H9 (cell line): ENCODE data around the gene SMIM1. TPM values are rescaled to one million over a fixed set of nuclear protein-coding genes. Genes with fewer than 3 reads are reported as not detected.

Experiments
- DNase-seq: peaks from one replicate; pipeline ENCODE4 v3.0.0-alpha.2; 2017
- H2AFZ ChIP-seq: one replicate; pipeline ENCODE4 v1.6.1; 2013; ENCODE audit warnings: mild to moderate bottlenecking, low read length, control low read depth, moderate library complexity
- H2AK5ac ChIP-seq: 2 replicates; pipeline ENCODE4 v1.6.1; 2013; ENCODE audit warnings: low read length, control low read depth, mixed read lengths; ENCODE audit not compliant: insufficient read length
- H2BK120ac ChIP-seq: one replicate; pipeline ENCODE4 v1.6.1; 2013; ENCODE audit warnings: low read depth, mild to moderate bottlenecking, low read length, control low read depth, inconsistent platforms; ENCODE audit not compliant: poor library complexity, severe bottlenecking
- H2BK12ac ChIP-seq: 2 replicates; pipeline ENCODE4 v1.6.1; 2013; ENCODE audit warnings: low read length, control low read depth, mixed read lengths, low read depth; ENCODE audit not compliant: insufficient read length
- H2BK15ac ChIP-seq: 2 replicates; pipeline ENCODE4 v1.6.1; 2013; ENCODE audit warnings: low read depth, low read length, control low read depth
- H2BK20ac ChIP-seq: one replicate; pipeline ENCODE4 v1.6.1; 2013; ENCODE audit warnings: low read depth, mild to moderate bottlenecking, low read length, control low read depth, inconsistent platforms; ENCODE audit not compliant: poor library complexity, severe bottlenecking
- H2BK5ac ChIP-seq: 2 replicates; pipeline ENCODE4 v1.6.1; 2013; ENCODE audit warnings: low read length, control low read depth, mixed read lengths; ENCODE audit not compliant: insufficient read length
- H3K14ac ChIP-seq: 2 replicates; pipeline ENCODE4 v1.6.1; 2013; ENCODE audit warnings: low read length, control low read depth; ENCODE audit not compliant: insufficient read depth
- H3K18ac ChIP-seq: 2 replicates; pipeline ENCODE4 v1.6.1; 2013; ENCODE audit warnings: low read depth, mild to moderate bottlenecking, mixed read lengths, low read length, control low read depth; ENCODE audit not compliant: insufficient read length
- H3K23ac ChIP-seq: 2 replicates; pipeline ENCODE4 v1.6.1; 2013; ENCODE audit warnings: low read length, control low read depth, mixed read lengths, low read depth; ENCODE audit not compliant: insufficient read length
- H3K23me2 ChIP-seq: 2 replicates; pipeline ENCODE4 v1.6.1; 2013; ENCODE audit warnings: low read depth, mild to moderate bottlenecking, mixed read lengths, low read length, control low read depth; ENCODE audit not compliant: insufficient read length, poor library complexity, severe bottlenecking
- H3K27ac ChIP-seq: 2 replicates; pipeline ENCODE4 v1.5.1; 2013; ENCODE audit warnings: low read length, control low read depth, mixed read lengths, low read depth; ENCODE audit not compliant: insufficient read length
- H3K27me3 ChIP-seq: 2 replicates; pipeline ENCODE4 v1.6.1; 2013; ENCODE audit warnings: low read length, control low read depth, inconsistent platforms; ENCODE audit not compliant: insufficient read depth
- H3K4ac ChIP-seq: 2 replicates; pipeline ENCODE4 v1.6.1; 2013; ENCODE audit warnings: low read depth, mild to moderate bottlenecking, control low read depth, inconsistent platforms, low read length, moderate library complexity
- H3K4me1 ChIP-seq: 2 replicates; pipeline ENCODE4 v1.6.1; 2013; ENCODE audit warnings: low read length, control low read depth, inconsistent platforms; ENCODE audit not compliant: insufficient read depth
- H3K4me2 ChIP-seq: 2 replicates; pipeline ENCODE4 v1.6.1; 2013; ENCODE audit warnings: low read length, control low read depth, mixed read lengths; ENCODE audit not compliant: insufficient read length, insufficient read depth
- H3K56ac ChIP-seq: 2 replicates; pipeline ENCODE4 v1.6.1; 2013; ENCODE audit warnings: low read depth, mild to moderate bottlenecking, mixed read lengths, low read length, control low read depth; ENCODE audit not compliant: insufficient read length
- H3K79me1 ChIP-seq: 2 replicates; pipeline ENCODE4 v1.6.1; 2013; ENCODE audit warnings: low read depth, mild to moderate bottlenecking, moderate library complexity, low read length, control low read depth, inconsistent platforms; ENCODE audit not compliant: insufficient read depth, poor library complexity, severe bottlenecking
- H3K79me2 ChIP-seq: 2 replicates; pipeline ENCODE4 v1.6.1; 2013; ENCODE audit warnings: low read length, control low read depth, inconsistent platforms; ENCODE audit not compliant: insufficient read depth
- H3K9ac ChIP-seq: 2 replicates; pipeline ENCODE4 v1.6.1; 2013; ENCODE audit warnings: low read length, control low read depth, mixed read lengths; ENCODE audit not compliant: insufficient read length; ENCODE audit errors: extremely low read depth
- H3K9me3 ChIP-seq: one replicate; pipeline ENCODE4 v1.6.1; 2013; ENCODE audit warnings: low read depth, low read length, inconsistent platforms; ENCODE audit not compliant: control insufficient read depth
- H3T11ph ChIP-seq: one replicate; pipeline ENCODE4 v1.6.1; 2013; ENCODE audit warnings: mild to moderate bottlenecking, low read length, control low read depth, inconsistent platforms
- H4K20me1 ChIP-seq: one replicate; pipeline ENCODE4 v1.6.1; 2013; ENCODE audit not compliant: control insufficient read depth, insufficient read length, insufficient read depth
- H4K5ac ChIP-seq: 2 replicates; pipeline ENCODE4 v1.6.1; 2013; ENCODE audit warnings: low read depth, mild to moderate bottlenecking, mixed read lengths, low read length, control low read depth; ENCODE audit not compliant: insufficient read length
- H4K8ac ChIP-seq: replicated peaks from 2 replicates; pipeline ENCODE4 v1.6.1; 2013; ENCODE audit warnings: low read length, control low read depth, mixed read lengths, low read depth; ENCODE audit not compliant: insufficient read length
- H4K91ac ChIP-seq: 2 replicates; pipeline ENCODE4 v1.6.1; 2013; ENCODE audit warnings: low read depth, mild to moderate bottlenecking, moderate library complexity, mixed read lengths, low read length, control low read depth; ENCODE audit not compliant: insufficient read length
- H3K27ac Mint-ChIP-seq, 3 experiments: 2 replicates in 2 of 3; 3 replicates in 1 of 3; pipeline ENCODE4 v1.8.0; 2020 to 2021; ENCODE audit warnings: mixed read lengths in 3 of 3, mild to moderate bottlenecking in 1 of 3, moderate library complexity in 1 of 3
- H3K27me3 Mint-ChIP-seq: 2 replicates; pipeline ENCODE4 v1.8.0; 2021; ENCODE audit warnings: low read depth, mild to moderate bottlenecking, moderate library complexity, mixed read lengths
- H3K36me3 Mint-ChIP-seq, 3 experiments: 2 replicates in 2 of 3; 3 replicates in 1 of 3; pipeline ENCODE4 v1.8.0; 2020 to 2021; ENCODE audit warnings: low read depth in 3 of 3, mixed read lengths in 3 of 3; ENCODE audit not compliant: insufficient read depth in 1 of 3
- H3K4me1 Mint-ChIP-seq, 2 experiments: 2 replicates each; pipeline ENCODE4 v1.8.0; 2020; ENCODE audit warnings: mixed read lengths in 2 of 2
- H3K4me3 Mint-ChIP-seq, 2 experiments: 2 replicates in 1 of 2; 3 replicates in 1 of 2; pipeline ENCODE4 v1.8.0; 2020 to 2021; ENCODE audit warnings: mild to moderate bottlenecking in 2 of 2, mixed read lengths in 2 of 2, moderate library complexity in 1 of 2
- H3K9me3 Mint-ChIP-seq, 2 experiments: 2 replicates in 1 of 2; 3 replicates in 1 of 2; pipeline ENCODE4 v1.8.0; 2020; ENCODE audit warnings: mild to moderate bottlenecking in 2 of 2, mixed read lengths in 2 of 2, moderate library complexity in 1 of 2
- WGBS: extraction: QIAGEN DNeasy Blood & Tissue Kit; methylation state at CpG from one replicate; pipeline ENCODE4 v1.1.7; 2013; ENCODE audit warnings: missing lambda C conversion rate, low lambda C conversion rate, mixed read lengths; ENCODE audit not compliant: insufficient read length; ENCODE audit errors: extremely low coverage; 5-methylcytosine and 5-hydroxymethylcytosine counted together
- total RNA-seq: library from RNA; stranded (reverse); gene quantifications from 2 replicates; pipeline ENCODE4 v1.2.1, GENCODE V29; 2021
- TF ChIP-seq, protein P1 (sequence below): fragments of 200-600 bp; sonication (generic); conservative IDR thresholded peaks from 3 replicates; pipeline ENCODE4 v1.8.0; 2021; ENCODE audit warnings: antibody characterized with exemption, mild to moderate bottlenecking

The SMIM1 gene
- total RNA-seq, 1 experiment from 2014 or later, result 5.3 TPM

DNA sequence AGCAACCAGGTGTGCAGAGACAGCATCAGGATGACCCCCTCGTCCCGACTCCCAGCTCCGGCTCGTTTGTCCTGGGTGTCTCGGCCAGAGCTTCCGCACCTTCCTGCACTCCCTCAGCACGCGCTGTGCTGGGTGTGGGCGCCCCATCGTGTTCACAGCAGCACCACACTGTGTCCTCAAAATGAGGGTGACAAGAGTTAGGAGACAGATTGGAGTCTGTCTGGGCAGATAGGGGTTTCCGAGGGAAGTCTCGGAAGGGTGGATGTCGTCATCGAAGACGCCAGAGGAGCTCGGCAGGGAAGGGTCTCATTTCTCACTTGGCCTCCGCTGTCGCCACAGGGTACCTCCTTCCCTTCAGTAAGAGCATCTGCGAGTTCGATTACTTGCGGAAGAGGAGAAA, 16.2 kb upstream of the SMIM1 start:
- Histone ChIP-seq H2BK15ac (no peak overlapping the region), H4K91ac (peak overlapping the region; percentile 8), H2BK5ac (no peak overlapping the region), H4K5ac (no peak overlapping the region), H3K27me3 (no peaks in the 10 kb centered on the region), H3K56ac (no peak overlapping the region), H2BK12ac (no peak overlapping the region), H3K9ac (no peak overlapping the region), H3K9me3 (no peaks in the 10 kb centered on the region), H2BK20ac (no peak overlapping the region), H3K27ac (no peak overlapping the region), H3K4me2 (no peak overlapping the region), H3K18ac (no peak overlapping the region), H2AK5ac (no peak overlapping the region), H3K79me2 (no peaks in the 10 kb centered on the region), H3K23me2 (no peaks in the 10 kb centered on the region), H2AFZ (no peak overlapping the region), H3K79me1 (no peaks in the 10 kb centered on the region), H3K14ac (no peak overlapping the region), H3K4me1 (no peaks in the 10 kb centered on the region), H3T11ph (no peak overlapping the region), H4K8ac (no peak overlapping the region), H4K20me1 (no peaks in the 10 kb centered on the region), H3K4ac (no peak overlapping the region), H2BK120ac (no peak overlapping the region), H3K23ac (no peak overlapping the region)
- Mint-ChIP-seq H3K4me1 (peaks cover 0 to 1% of the 10 kb centered on the region in 2 experiments; a peak in 3 of 4 replicates), H3K36me3 (no peaks in the 10 kb centered on the region), H3K27ac (no peak overlapping the region), H3K9me3 (peaks cover 4 to 8% of the 10 kb centered on the region in 2 experiments; a peak in 2 of 5 replicates), H3K4me3 (no peak overlapping the region), H3K27me3 (peaks cover 51% of the 10 kb centered on the region)
- no CpG with 5 or more reads among the region's 21 CpGs for WGBS
- TF ChIP-seq, protein P1, sequence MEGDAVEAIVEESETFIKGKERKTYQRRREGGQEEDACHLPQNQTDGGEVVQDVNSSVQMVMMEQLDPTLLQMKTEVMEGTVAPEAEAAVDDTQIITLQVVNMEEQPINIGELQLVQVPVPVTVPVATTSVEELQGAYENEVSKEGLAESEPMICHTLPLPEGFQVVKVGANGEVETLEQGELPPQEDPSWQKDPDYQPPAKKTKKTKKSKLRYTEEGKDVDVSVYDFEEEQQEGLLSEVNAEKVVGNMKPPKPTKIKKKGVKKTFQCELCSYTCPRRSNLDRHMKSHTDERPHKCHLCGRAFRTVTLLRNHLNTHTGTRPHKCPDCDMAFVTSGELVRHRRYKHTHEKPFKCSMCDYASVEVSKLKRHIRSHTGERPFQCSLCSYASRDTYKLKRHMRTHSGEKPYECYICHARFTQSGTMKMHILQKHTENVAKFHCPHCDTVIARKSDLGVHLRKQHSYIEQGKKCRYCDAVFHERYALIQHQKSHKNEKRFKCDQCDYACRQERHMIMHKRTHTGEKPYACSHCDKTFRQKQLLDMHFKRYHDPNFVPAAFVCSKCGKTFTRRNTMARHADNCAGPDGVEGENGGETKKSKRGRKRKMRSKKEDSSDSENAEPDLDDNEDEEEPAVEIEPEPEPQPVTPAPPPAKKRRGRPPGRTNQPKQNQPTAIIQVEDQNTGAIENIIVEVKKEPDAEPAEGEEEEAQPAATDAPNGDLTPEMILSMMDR, result no peak
- DNase-seq, result no peak
